ENCODE results near the gene KSR1.

- TF ChIP-seq POLR2A (IDR thresholded peaks at IDR 0.05), result no peak
- TF ChIP-seq CTCF (IDR thresholded peaks at IDR 0.05), result no peak
These were observed 40.2 kb downstream of the KSR1 start for GRCh38 chr17:27496437-27496943.
